Measurements from ENCODE around the gene SLC27A4.
"Not testable (repeated sequence)": the region's sequence is repeated elsewhere in the genome, so short reads cannot be mapped to it uniquely, and the experiment has no call there.

SLC27A4 gene

GRCh38 chr9:128323791-128324190 lies 16.5 kb upstream of the SLC27A4 start:
- DNase-seq (ENCODE audit: low read depth in 1 of 2, low spot score in 1 of 2), result no peak

GRCh38 chr9:128324401-128324800 lies 15.9 kb upstream of the SLC27A4 start:
- no peak for DNase-seq (ENCODE audit: low read depth in 1 of 2, low spot score in 1 of 2)

DNA sequence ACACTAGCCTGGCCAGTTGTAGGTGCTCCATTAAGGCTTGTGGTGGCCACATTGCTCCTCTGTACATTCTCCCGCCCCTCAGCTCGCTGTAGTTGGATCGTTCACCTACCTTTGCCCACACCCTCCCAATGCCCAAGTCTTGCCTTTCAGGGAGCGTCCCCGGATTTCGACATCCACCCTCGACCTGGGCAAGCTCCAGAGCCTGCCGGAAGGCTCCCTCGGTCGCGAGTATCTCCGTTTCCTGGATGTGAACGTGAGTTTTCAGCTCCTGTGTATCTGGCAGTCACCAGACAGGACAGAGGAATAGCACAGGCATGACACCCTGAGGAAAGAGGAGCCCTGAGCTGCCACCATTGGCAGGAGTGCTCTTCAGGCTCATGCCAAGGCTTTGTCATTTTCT lies 14.7 kb upstream of the SLC27A4 start:
- DNase-seq (ENCODE audit: low read depth in 1 of 2, low spot score in 1 of 2), result no peak

DNA sequence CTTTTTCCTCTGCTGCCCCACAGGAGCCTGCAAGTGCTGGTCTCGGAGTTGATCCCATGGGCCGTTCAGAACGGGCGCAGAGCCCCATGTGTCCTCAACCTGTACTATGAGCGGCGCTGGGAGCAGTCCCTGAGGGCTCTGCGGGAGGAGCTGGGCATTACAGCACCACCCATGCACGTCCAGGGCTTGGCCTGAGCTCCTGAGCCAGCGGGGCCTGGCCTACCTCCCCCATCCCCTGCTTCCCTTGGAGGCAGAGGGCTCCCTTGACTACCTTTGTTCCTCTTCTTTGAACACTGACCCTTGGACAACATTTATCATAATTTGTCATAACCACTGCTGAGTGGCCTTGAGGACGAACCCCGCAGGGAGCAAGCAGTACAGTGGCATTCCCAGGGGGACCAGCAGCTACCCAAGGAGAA lies 6.9 kb upstream of the SLC27A4 start:
- no peak for DNase-seq (ENCODE audit: low read depth in 1 of 2, low spot score in 1 of 2)

DNA sequence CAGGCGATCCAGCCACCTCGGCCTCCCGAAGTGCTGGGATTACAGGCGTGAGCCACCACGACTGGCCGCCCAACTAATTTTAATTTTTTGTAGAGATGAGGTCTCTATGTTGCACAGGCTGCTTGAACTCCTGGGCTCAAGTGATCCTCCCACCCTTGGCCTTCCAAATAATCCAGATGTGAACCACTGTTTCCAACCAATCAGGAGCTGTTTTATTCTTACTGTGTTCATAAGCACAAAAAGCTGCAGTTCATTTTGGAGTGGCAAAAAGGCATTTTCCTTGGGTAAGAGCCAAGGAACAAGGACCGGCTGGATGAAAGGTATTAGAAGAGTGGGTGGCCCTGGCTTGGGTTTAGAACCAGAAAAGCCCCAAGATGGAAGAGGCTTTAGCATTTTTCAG lies 5.2 kb upstream of the SLC27A4 start:
- DNase-seq (ENCODE audit: low read depth in 1 of 2, low spot score in 1 of 2), result no peak

DNA sequence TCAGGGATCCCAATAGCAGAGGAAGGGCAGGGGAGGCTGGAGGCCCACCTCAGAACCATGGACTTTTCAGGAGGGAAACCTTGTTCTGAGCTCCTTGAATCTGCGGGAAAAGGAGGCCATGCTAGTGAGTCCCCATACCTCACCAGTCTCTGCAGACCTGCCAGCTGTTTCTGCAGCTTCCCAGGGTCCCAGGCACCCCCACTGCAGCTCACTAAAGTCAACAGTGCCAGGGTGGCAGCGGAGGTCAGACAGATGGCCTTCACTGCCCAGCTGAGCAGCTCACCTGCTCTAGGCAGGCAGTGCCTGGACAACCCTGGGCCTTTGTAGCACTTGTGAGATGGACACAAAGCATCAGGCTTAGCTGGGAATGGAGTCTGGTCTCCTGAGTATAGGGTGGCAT lies 4.4 kb upstream of the SLC27A4 start:
- DNase-seq (ENCODE audit: low read depth in 1 of 2, low spot score in 1 of 2), result no peak

GRCh38 chr9:128337936-128338335 lies 2.4 kb upstream of the SLC27A4 start:
- no peak for DNase-seq (ENCODE audit: low read depth in 1 of 2, low spot score in 1 of 2)

- not testable (repeated sequence) for DNase-seq (ENCODE audit: low read depth in 1 of 2, low spot score in 1 of 2)
These were observed 1.3 kb upstream of the SLC27A4 start for GRCh38 chr9:128338852-128339614.

GRCh38 chr9:128340691-128341434 lies 536 bp downstream of the SLC27A4 start:
- DNase-seq (ENCODE audit: low read depth in 1 of 2, low spot score in 1 of 2), result no peak

DNA sequence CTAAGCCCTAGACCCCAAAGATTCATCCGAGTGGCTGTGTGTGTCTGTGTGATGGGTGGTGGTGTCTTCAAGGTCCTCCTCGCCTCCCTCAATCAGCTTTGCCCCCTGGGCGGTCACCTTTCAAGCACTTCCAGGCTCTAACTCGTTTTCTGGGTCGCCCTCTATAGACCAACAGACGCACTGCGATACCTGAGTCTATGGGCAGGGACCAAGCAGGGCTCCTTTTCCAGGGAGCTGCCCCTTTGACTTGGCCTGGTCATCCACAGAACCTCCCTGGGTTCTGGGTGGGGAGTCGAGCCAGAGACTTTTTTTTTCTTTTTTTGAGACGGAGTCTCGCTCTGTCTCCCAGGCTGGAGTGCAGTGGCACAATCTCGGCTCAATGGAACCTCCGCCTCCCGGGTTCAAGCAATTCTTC lies 1.1 kb downstream of the SLC27A4 start:
- peak; percentile 27 to 56 for DNase-seq (ENCODE audit: low read depth in 1 of 2, low spot score in 1 of 2)

- DNase-seq (ENCODE audit: low read depth in 1 of 2, low spot score in 1 of 2), result no peak
These were observed 2.8 kb downstream of the SLC27A4 start for GRCh38 chr9:128342971-128343680.

DNA sequence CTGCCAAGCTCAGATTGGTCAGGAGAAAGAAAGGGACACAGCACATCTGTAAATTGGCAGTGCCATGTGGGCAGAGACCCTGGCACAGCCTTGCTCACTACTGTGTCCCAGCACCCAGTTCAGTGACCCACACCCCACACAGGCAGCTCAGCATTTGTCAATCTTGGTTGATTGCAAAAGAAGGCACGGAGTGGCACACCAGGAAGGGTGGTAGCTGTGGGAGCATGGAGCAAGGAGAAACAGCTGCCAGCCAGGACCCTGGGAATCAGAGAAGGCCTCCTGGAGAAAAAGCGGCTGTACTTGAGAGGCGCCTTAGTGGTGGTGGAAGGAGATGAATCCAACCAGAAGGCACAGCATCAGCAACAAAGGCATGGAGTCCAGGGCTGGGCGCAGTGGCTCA lies 3.5 kb downstream of the SLC27A4 start:
- DNase-seq (ENCODE audit: low read depth in 1 of 2, low spot score in 1 of 2), result no peak

DNA sequence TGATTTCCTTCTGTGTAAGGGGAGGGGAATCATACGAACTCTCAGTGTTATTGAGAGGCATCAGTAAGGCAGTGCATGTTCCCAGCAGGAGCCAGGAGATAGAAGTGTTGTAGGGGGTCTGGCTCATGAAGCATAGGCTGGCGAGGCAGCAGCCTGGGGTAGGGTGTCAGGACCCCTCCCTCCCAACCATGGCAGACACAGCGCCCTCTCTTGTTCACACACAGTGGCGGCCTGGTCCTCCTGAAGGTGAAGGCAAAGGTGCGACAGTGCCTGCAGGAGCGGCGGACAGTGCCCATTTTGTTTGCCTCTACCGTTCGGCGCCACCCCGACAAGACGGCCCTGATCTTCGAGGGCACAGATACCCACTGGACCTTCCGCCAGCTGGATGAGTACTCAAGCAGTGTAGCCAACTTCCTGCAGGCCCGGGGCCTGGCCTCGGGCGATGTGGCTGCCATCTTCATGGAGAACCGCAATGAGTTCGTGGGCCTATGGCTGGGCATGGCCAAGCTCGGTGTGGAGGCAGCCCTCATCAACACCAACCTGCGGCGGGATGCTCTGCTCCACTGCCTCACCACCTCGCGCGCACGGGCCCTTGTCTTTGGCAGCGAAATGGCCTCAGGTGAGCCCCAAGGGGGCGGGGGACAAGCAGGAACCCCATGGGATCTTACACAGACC lies 4.7 kb downstream of the SLC27A4 start:
- DNase-seq (ENCODE audit: low read depth in 1 of 2, low spot score in 1 of 2), result no peak

- no peak for DNase-seq (ENCODE audit: low read depth in 1 of 2, low spot score in 1 of 2)
These were observed 8.8 kb downstream of the SLC27A4 start for GRCh38 chr9:128349125-128349524.

DNA sequence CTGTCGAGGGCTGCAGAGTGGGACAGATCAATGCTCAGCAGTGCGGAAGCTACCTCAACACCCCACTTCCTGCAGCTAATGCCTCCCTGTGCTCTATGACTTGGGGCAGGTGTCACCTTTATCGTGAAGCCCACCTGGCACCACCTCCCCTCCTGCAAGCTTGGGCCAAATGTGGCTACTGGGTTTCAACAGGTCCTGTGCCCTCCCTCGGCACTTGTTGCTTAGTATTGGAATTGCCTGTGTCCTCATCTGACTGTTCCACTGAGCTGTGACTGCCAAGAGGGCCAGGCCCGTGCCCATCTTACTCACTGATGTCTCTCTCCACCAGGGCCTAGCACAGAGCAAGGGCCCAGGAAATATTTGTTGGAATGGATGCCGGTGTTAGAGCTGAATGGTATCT lies 9.4 kb downstream of the SLC27A4 start:
- no peak for DNase-seq (ENCODE audit: low read depth in 1 of 2, low spot score in 1 of 2)

GRCh38 chr9:128355451-128355850 lies 15.1 kb downstream of the SLC27A4 start:
- DNase-seq (ENCODE audit: low read depth in 1 of 2, low spot score in 1 of 2), result no peak

DNA sequence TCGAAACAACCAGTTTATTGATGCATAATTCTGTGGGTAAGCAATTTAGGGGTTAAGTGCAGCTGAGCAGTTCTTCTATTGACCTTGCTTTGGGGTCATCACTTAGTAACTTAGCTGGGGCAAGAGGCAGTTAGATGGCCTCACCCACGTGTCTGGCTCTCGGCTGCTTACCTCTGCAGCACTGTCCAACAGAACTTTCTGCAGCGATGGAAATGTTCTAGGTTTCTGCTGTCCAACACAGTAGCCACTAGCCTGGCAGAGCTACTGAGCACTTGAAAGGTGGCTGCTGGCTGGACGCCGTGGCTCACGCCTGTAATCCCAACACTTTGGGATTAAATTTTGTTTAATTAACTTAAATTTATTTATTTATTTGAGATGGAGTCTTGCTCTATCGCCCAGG lies 17.8 kb downstream of the SLC27A4 start:
- no peak for DNase-seq (ENCODE audit: low read depth in 1 of 2, low spot score in 1 of 2)

DNA sequence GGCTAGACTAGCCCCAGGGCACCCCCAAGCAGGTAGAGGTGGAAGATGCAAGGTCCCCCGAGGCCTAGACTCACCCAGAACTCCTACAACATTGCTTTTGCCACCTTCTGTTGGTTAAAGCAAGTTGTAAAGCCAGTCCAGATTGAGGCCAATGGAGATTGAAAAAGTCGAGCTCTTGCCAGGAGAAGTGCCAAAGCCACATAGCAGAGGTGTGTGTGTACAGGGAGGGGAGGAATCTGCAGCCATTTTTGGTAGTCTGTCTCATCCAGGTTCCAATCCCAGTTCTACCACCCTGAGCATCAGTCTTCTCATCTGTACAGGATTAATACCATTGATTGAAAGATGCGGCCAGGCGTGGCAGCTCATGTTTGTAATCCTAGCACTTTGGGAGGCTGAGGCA lies 18.5 kb downstream of the SLC27A4 start:
- no peak for DNase-seq (ENCODE audit: low read depth in 1 of 2, low spot score in 1 of 2)

DNA sequence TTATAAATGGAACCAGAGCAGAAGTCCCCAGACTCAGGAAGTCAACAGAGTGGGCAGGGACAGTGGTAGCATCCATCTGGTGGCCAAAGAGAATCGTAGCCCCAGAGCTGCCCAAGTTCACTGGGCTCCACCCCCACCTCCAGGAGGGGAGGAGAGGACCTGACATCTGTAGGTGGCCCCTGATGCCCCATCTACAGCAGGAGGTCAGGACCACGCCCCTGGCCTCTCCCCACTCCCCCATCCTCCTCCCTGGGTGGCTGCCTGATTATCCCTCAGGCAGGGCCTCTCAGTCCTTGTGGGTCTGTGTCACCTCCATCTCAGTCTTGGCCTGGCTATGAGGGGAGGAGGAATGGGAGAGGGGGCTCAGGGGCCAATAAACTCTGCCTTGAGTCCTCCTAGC lies 20.5 kb downstream of the SLC27A4 start:
- DNase-seq (ENCODE audit: low read depth in 1 of 2, low spot score in 1 of 2), result no peak

DNA sequence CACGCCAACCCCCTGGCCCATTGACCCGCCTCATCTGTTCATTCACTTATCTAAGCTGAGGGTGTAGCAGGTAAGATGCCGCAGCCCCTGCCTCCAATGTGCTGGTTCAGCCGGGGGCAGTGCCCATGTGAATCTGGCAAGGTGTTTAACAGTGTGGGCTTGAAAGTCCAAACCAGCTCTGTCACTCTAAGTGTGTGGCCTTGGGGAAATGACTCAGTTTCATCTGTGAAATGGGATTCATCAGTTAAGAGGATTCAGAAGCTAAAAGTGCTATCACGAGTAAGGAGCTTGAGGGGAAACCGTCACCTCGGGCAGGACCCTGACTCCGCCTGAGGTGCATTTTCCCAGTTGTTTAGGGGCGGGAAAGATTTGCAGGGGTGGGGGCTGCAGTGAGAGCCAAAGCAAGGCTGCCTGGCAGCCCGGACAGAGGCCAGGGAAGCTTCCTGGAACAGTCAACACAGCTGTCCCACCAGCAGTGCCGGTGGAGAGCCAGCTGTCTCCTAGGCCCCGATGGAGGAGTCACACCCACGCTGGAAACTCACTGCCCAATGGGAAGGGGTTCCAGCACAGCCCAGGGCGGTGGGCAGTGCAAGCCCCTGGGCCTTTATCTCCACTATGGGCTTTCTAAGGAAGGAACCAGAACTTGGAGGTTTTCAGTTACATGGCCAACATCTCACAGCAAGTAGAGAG lies 21.1 kb downstream of the SLC27A4 start:
- DNase-seq (ENCODE audit: low read depth in 1 of 2, low spot score in 1 of 2), result no peak

Measured in activated CD4-positive, alpha-beta T cell treated with anti-CD3 and anti-CD28 coated beads, Interleukin-2, amount 50 U/mL, for 24 hours (primary cell).